T-helper 9 cell (primary cell): ENCODE results near the gene PAN3.

ENCODE experiments used
- DNase-seq: peaks from one replicate; pipeline ENCODE4 v3.0.0-alpha.2; 2020

PAN3 gene

GRCh38 chr13:28314879-28315278 lies 176.5 kb downstream of the PAN3 start:
- no peak for DNase-seq

GRCh38 chr13:28316129-28316528 lies 177.8 kb downstream of the PAN3 start:
- no peak for DNase-seq

- DNase-seq: no peak
Observed at GRCh38 chr13:28316836-28317235, 178.5 kb downstream of the PAN3 start.

- DNase-seq: no peak
Observed at GRCh38 chr13:28318496-28318895, 180.2 kb downstream of the PAN3 start.

- no peak for DNase-seq
Observed at GRCh38 chr13:28319528-28319927, 181.2 kb downstream of the PAN3 start.

- no peak for DNase-seq
Observed at GRCh38 chr13:28320209-28320608, 181.9 kb downstream of the PAN3 start.

GRCh38 chr13:28320884-28321574 lies 182.7 kb downstream of the PAN3 start:
- DNase-seq: no peak

GRCh38 chr13:28321756-28322155 lies 183.4 kb downstream of the PAN3 start:
- DNase-seq: no peak

- no peak for DNase-seq
Observed at GRCh38 chr13:28322256-28322905, 184.0 kb downstream of the PAN3 start.

- peak; percentile 18 for DNase-seq
Observed at GRCh38 chr13:28324181-28324789, 185.9 kb downstream of the PAN3 start.

GRCh38 chr13:28325022-28325421 lies 186.7 kb downstream of the PAN3 start:
- no peak for DNase-seq

GRCh38 chr13:28326056-28326455 lies 187.7 kb downstream of the PAN3 start:
- no peak for DNase-seq

- no peak for DNase-seq
Observed at GRCh38 chr13:28327373-28328270, 189.3 kb downstream of the PAN3 start.

GRCh38 chr13:28328271-28328607 lies 189.9 kb downstream of the PAN3 start:
- no peak for DNase-seq

GRCh38 chr13:28329395-28330158 lies 191.2 kb downstream of the PAN3 start:
- no peak for DNase-seq

GRCh38 chr13:28333204-28333881 lies 195.0 kb downstream of the PAN3 start:
- DNase-seq: no peak

GRCh38 chr13:28336193-28336657 lies 197.9 kb downstream of the PAN3 start:
- DNase-seq: no peak

- DNase-seq: no peak
Observed at GRCh38 chr13:28337166-28338005, 199.0 kb downstream of the PAN3 start.

GRCh38 chr13:28338006-28338574 lies 199.7 kb downstream of the PAN3 start:
- DNase-seq: no peak

GRCh38 chr13:28338742-28339141 lies 200.4 kb downstream of the PAN3 start:
- no peak for DNase-seq
